CD4-positive, alpha-beta memory T cell (primary cell): ENCODE data around the gene DCAF10. TPM values are rescaled to one million over a fixed set of nuclear protein-coding genes. Genes with fewer than 3 reads are reported as not detected.
A peak's percentile ranks its signal among the peaks of the same experiment; 100 is the strongest.
"Not testable (repeated sequence)": the region's sequence is repeated elsewhere in the genome, so short reads cannot be mapped to it uniquely, and the experiment has no call there.

ENCODE experiments used
- CTCF ChIA-PET: fragments of 350-600 bp; sonication (Branson Sonifier 250); formaldehyde crosslinking; loops from one replicate; lab custom pipeline; 2021; ENCODE audit warnings: inconsistent platforms; ENCODE audit not compliant: partially characterized antibody; lab: Charles Lee
- POLR2A ChIA-PET: fragments of 350-600 bp; sonication (Branson Sonifier 250); formaldehyde crosslinking; loops from one replicate; lab custom pipeline; 2021; ENCODE audit not compliant: partially characterized antibody; lab: Charles Lee
- DNase-seq, 5 donors: peaks; one replicate each; pipeline versions ENCODE4 v3.0.0 to v3.0.0-alpha.2; 2020 to 2022; ENCODE audit warnings: mixed read lengths in 1 of 5
- H3K27ac ChIP-seq: one replicate; pipeline ENCODE4 v1.7.0; 2013; ENCODE audit warnings: low read depth, low read length
- H3K27me3 ChIP-seq: 2 replicates; pipeline ENCODE4 v1.7.0; 2013; ENCODE audit warnings: mild to moderate bottlenecking, low read length, moderate library complexity; ENCODE audit not compliant: insufficient read depth
- H3K36me3 ChIP-seq: 2 replicates; pipeline ENCODE4 v1.7.0; 2013; ENCODE audit warnings: mild to moderate bottlenecking, low read length, moderate library complexity; ENCODE audit not compliant: insufficient read depth
- H3K4me1 ChIP-seq: 2 replicates; pipeline ENCODE4 v1.7.0; 2013; ENCODE audit warnings: mild to moderate bottlenecking, low read length, moderate library complexity; ENCODE audit not compliant: insufficient read depth
- H3K4me3 ChIP-seq, 2 donors: one replicate each; pipeline ENCODE4 v1.7.0; 2013; ENCODE audit warnings: low read length in 2 of 2, mild to moderate bottlenecking in 1 of 2
- H3K9me3 ChIP-seq, 2 donors: one replicate each; pipeline ENCODE4 v1.7.0; 2013; ENCODE audit warnings: low read length in 2 of 2, control low read depth in 1 of 2; ENCODE audit not compliant: control insufficient read depth in 1 of 2
- H3K27ac Mint-ChIP-seq, 7 donors: one replicate each; pipeline ENCODE4 v1.8.0; 2020 to 2021; ENCODE audit warnings: mixed read lengths in 7 of 7, mild to moderate bottlenecking in 6 of 7, inconsistent platforms in 3 of 7, moderate library complexity in 3 of 7
- H3K27me3 Mint-ChIP-seq, 2 donors: one replicate each; pipeline ENCODE4 v1.8.0; 2020 to 2021; ENCODE audit warnings: mixed read lengths in 2 of 2
- H3K36me3 Mint-ChIP-seq, 2 donors: one replicate each; pipeline ENCODE4 v1.8.0; 2020 to 2021; ENCODE audit warnings: mixed read lengths in 2 of 2, inconsistent platforms in 1 of 2, mild to moderate bottlenecking in 1 of 2
- H3K4me1 Mint-ChIP-seq, 4 donors: one replicate each; pipeline ENCODE4 v1.8.0; 2020 to 2021; ENCODE audit warnings: mixed read lengths in 4 of 4, mild to moderate bottlenecking in 1 of 4
- H3K4me3 Mint-ChIP-seq, 8 donors: one replicate each; pipeline ENCODE4 v1.8.0; 2020 to 2021; ENCODE audit warnings: mixed read lengths in 8 of 8, mild to moderate bottlenecking in 7 of 8, moderate library complexity in 6 of 8, inconsistent platforms in 3 of 8
- H3K9me3 Mint-ChIP-seq, 8 donors: one replicate each; pipeline ENCODE4 v1.8.0; 2020 to 2021; ENCODE audit warnings: mixed read lengths in 8 of 8, mild to moderate bottlenecking in 5 of 8, inconsistent platforms in 3 of 8, moderate library complexity in 1 of 8
- intact Hi-C: fragments of 100-400 bp; cut with micrococcal nuclease; formaldehyde crosslinking; loops from one replicate; pipeline ENCODE4 v1.15.1; 2023
- polyA plus RNA-seq, 2 donors: library from polyadenylated mRNA; unstranded; fragments of 300-500 nt; fragmentation: Illumina TruSeq; gene quantifications; one replicate each; pipeline ENCODE4 v1.2.3, GENCODE V29; 2021
- total RNA-seq, 2 experiments: library from RNA; stranded (reverse); gene quantifications; one replicate each; pipeline ENCODE4 v1.2.3, GENCODE V29; 2021

The DCAF10 gene
- total and polyA plus RNA-seq, 4 experiments from 2014 or later, result 20.3 to 37.1 (median 29.2) TPM

GRCh38 chr9:37801959-37802711 lies 1.5 kb downstream of the DCAF10 start:
- peaks cover 41% of the 10 kb centered on the region for H3K4me1 ChIP-seq
- Mint-ChIP-seq H3K4me3 (peak overlapping the region; percentile 86 to 95 (median 91)), H3K36me3 (peaks cover 0 to 7% of the 10 kb centered on the region in 2 donors), H3K27me3 (no peaks in the 10 kb centered on the region), H3K9me3 (no peaks in the 10 kb centered on the region), H3K4me1 (peaks cover 29 to 56% (median 40%) of the 10 kb centered on the region in 4 donors), H3K27ac (peak overlapping the region in 6 of 7 donors; percentile 85 to 94 (median 88))
- DNase-seq, result no peak
- peak overlapping the region; percentile 26 to 98 for H3K4me3 ChIP-seq
- H3K36me3 ChIP-seq, result no peaks in the 10 kb centered on the region
- H3K9me3 ChIP-seq, result no peaks in the 10 kb centered on the region
- ChIA-PET CTCF (no interaction called here), POLR2A (interaction anchor here (3.1 kb wide), 1 partner anchor 18 kb away, joined by 51 read pairs; the partner anchor contains the start of gene EXOSC3)
- intact Hi-C loops, result loop anchor here (5.0 kb wide), 2 partner anchors 100 to 315 kb away; partner anchors contain the start of genes POLR1E and SLC25A51
- no peak overlapping the region for H3K27ac ChIP-seq
- H3K27me3 ChIP-seq, result no peaks in the 10 kb centered on the region

DNA sequence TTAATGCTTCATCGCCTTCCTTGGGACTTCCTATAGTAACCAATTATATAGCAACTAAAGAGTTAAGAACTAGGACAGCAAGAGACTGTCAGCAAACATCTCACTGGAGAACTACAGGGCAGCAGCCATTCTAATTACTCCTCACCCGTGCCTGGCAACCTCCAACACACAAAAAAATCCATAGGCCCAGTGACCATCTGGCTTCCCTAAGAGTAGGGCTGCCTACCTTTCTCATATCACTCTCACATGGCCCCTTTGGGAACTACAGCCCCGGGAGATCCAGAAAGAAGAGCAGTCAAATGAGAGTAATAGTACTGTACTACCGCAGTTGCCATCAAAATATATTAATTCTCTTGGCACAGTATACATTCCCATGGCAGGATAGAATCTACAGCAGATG lies 5.7 kb downstream of the DCAF10 start:
- H3K4me1 ChIP-seq, result peaks cover 34% of the 10 kb centered on the region
- H3K4me3 Mint-ChIP-seq, result no peak overlapping the region
- no peaks in the 10 kb centered on the region for H3K9me3 ChIP-seq
- H3K4me1 Mint-ChIP-seq, result peaks cover 24 to 40% (median 30%) of the 10 kb centered on the region in 4 donors
- no peaks in the 10 kb centered on the region for H3K27me3 Mint-ChIP-seq
- intact Hi-C loops, result no loop called here
- H3K36me3 Mint-ChIP-seq, result peaks cover 0 to 6% of the 10 kb centered on the region in 2 donors
- no peaks in the 10 kb centered on the region for H3K27me3 ChIP-seq
- no peak overlapping the region for H3K27ac Mint-ChIP-seq
- no peak for DNase-seq
- no peaks in the 10 kb centered on the region for H3K9me3 Mint-ChIP-seq
- H3K36me3 ChIP-seq, result no peaks in the 10 kb centered on the region
- H3K27ac ChIP-seq, result no peak overlapping the region
- no peak overlapping the region for H3K4me3 ChIP-seq
- POLR2A ChIA-PET, result no interaction called here
- CTCF ChIA-PET, result no interaction called here

DNA sequence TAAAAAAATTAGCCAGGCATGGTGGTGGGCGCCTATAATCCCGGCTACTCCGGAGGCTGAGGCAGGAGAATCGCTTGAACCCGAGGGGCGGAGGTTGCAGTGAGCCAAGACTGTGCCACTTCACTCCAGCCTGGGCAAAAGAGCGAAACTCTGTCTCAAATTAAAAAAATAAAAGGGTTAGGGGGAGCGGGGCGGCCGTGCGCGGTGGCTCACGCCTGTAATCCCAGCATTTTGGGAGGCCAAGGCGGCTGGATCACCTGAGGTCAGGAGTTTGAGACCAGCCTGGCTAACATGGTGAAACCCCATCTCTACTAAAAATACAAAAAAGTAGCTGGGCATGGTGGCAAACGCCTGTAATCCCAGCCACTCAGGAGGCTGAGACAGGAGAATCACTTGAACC lies 9.1 kb downstream of the DCAF10 start:
- CTCF ChIA-PET, result interaction anchor here (0.7 to 0.9 kb wide), 2 partner anchors 24 to 47 kb away, joined by 3 read pairs; no protein-coding TSS in a partner anchor
- H3K9me3 Mint-ChIP-seq, H3K4me3 ChIP-seq, POLR2A ChIA-PET, H3K27me3 Mint-ChIP-seq, H3K27ac ChIP-seq, H3K9me3 ChIP-seq, DNase-seq, H3K27me3 ChIP-seq, intact Hi-C loops, H3K4me1 ChIP-seq, H3K27ac Mint-ChIP-seq, H3K4me3 Mint-ChIP-seq, H3K36me3 ChIP-seq: not testable (repeated sequence)
- peaks cover 0 to 12% of the 10 kb centered on the region in 2 donors for H3K36me3 Mint-ChIP-seq
- H3K4me1 Mint-ChIP-seq, result peaks cover 11 to 22% (median 15%) of the 10 kb centered on the region in 4 donors

GRCh38 chr9:37811906-37812476 lies 11.4 kb downstream of the DCAF10 start:
- Mint-ChIP-seq H3K27me3 (no peaks in the 10 kb centered on the region), H3K4me3 (peak overlapping the region in 1 of 8 donors; percentile 17), H3K36me3 (peaks cover 0 to 11% of the 10 kb centered on the region in 2 donors), H3K9me3 (no peaks in the 10 kb centered on the region), H3K4me1 (peaks cover 4 to 20% (median 10%) of the 10 kb centered on the region in 4 donors), H3K27ac (peak overlapping the region in 1 of 7 donors; percentile 8)
- Histone ChIP-seq H3K4me3 (no peak overlapping the region), H3K27me3 (no peaks in the 10 kb centered on the region), H3K4me1 (no peaks in the 10 kb centered on the region), H3K9me3 (no peaks in the 10 kb centered on the region), H3K27ac (no peak overlapping the region), H3K36me3 (no peaks in the 10 kb centered on the region)
- POLR2A ChIA-PET, result interaction anchor here (1.2 kb wide), 1 partner anchor 11 kb away, joined by 3 read pairs; the partner anchor contains the start of gene DCAF10
- intact Hi-C loops, result no loop called here
- CTCF ChIA-PET, result interaction anchor here (0.7 kb wide), 1 partner anchor 27 kb away, joined by 3 read pairs; no protein-coding TSS in a partner anchor
- DNase-seq, result no peak

GRCh38 chr9:37812773-37813379 lies 12.3 kb downstream of the DCAF10 start:
- Histone ChIP-seq H3K4me1 (no peaks in the 10 kb centered on the region), H3K27ac (no peak overlapping the region), H3K4me3 (no peak overlapping the region), H3K9me3 (no peaks in the 10 kb centered on the region), H3K36me3 (no peaks in the 10 kb centered on the region), H3K27me3 (no peaks in the 10 kb centered on the region)
- no peak for DNase-seq
- peaks cover 0 to 11% of the 10 kb centered on the region in 2 donors for H3K36me3 Mint-ChIP-seq
- CTCF ChIA-PET, result interaction anchor here (0.7 kb wide), 1 partner anchor 26 kb away, joined by 3 read pairs; no protein-coding TSS in a partner anchor
- H3K27ac Mint-ChIP-seq, result no peak overlapping the region
- no peak overlapping the region for H3K4me3 Mint-ChIP-seq
- no peaks in the 10 kb centered on the region for H3K27me3 Mint-ChIP-seq
- peaks cover 4 to 20% (median 10%) of the 10 kb centered on the region in 4 donors for H3K4me1 Mint-ChIP-seq
- no peaks in the 10 kb centered on the region for H3K9me3 Mint-ChIP-seq
- intact Hi-C loops, result no loop called here
- POLR2A ChIA-PET, result no interaction called here

- POLR2A ChIA-PET, result no interaction called here
Measured at GRCh38 chr9:37818849-37819248, 18.3 kb downstream of the DCAF10 start.

DNA sequence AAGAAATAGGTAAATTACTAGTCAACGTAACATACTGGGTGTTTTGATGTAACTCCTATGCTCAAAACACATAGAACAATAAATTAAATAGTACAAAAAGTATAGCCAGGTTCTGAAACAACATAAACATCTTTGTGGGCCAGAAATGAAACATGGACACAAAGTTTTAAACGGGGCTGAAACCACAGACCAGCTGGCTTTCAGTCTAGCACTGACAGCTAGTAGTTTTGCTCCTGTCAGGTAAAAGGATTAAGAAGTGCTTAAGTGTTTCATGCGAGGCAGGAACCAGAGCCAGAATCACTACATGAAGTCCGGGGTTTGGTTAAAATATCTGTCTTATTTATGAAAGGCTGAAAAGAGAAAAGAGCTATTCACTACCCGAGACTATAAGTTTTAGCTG lies 19.5 kb downstream of the DCAF10 start:
- intact Hi-C loops, result no loop called here
- Mint-ChIP-seq H3K9me3 (no peaks in the 10 kb centered on the region), H3K27me3 (no peaks in the 10 kb centered on the region), H3K4me3 (no peak overlapping the region), H3K4me1 (peaks cover 0 to 2% (median 2%) of the 10 kb centered on the region in 4 donors), H3K27ac (no peak overlapping the region), H3K36me3 (peaks cover 41 to 45% of the 10 kb centered on the region in 2 donors)
- Histone ChIP-seq H3K9me3 (no peaks in the 10 kb centered on the region), H3K4me1 (no peaks in the 10 kb centered on the region), H3K27me3 (no peaks in the 10 kb centered on the region), H3K27ac (no peak overlapping the region), H3K4me3 (no peak overlapping the region), H3K36me3 (peaks cover 10% of the 10 kb centered on the region)
- no peak for DNase-seq
- ChIA-PET POLR2A (no interaction called here), CTCF (no interaction called here)

More at GRCh38 chr9:37818849-37819248, 18.3 kb downstream of the DCAF10 start:
- Histone ChIP-seq H3K27me3 (no peaks in the 10 kb centered on the region), H3K36me3 (peaks cover 7% of the 10 kb centered on the region), H3K4me3 (no peak overlapping the region), H3K27ac (no peak overlapping the region), H3K4me1 (no peaks in the 10 kb centered on the region), H3K9me3 (no peaks in the 10 kb centered on the region)
- intact Hi-C loops, result no loop called here
- peaks cover 0 to 5% (median 4%) of the 10 kb centered on the region in 4 donors for H3K4me1 Mint-ChIP-seq
- no peaks in the 10 kb centered on the region for H3K9me3 Mint-ChIP-seq
- no peaks in the 10 kb centered on the region for H3K27me3 Mint-ChIP-seq
- H3K4me3 Mint-ChIP-seq, result no peak overlapping the region
- H3K36me3 Mint-ChIP-seq, result peaks cover 33% of the 10 kb centered on the region in 2 donors
- no peak for DNase-seq
- CTCF ChIA-PET, result no interaction called here
- H3K27ac Mint-ChIP-seq, result no peak overlapping the region
